Inferior parietal cortex (tissue), 1 donor: ENCODE measurements around the gene DYRK3.

Experiments
- DNase-seq: peaks from one replicate; pipeline ENCODE4 v3.0.0-alpha.2; 2016; ENCODE audit errors: extremely low spot score

Gene DYRK3

GRCh38 chr1:206684003-206684402 is 48.7 kb downstream of the DYRK3 start:
- no peak for DNase-seq

DNA sequence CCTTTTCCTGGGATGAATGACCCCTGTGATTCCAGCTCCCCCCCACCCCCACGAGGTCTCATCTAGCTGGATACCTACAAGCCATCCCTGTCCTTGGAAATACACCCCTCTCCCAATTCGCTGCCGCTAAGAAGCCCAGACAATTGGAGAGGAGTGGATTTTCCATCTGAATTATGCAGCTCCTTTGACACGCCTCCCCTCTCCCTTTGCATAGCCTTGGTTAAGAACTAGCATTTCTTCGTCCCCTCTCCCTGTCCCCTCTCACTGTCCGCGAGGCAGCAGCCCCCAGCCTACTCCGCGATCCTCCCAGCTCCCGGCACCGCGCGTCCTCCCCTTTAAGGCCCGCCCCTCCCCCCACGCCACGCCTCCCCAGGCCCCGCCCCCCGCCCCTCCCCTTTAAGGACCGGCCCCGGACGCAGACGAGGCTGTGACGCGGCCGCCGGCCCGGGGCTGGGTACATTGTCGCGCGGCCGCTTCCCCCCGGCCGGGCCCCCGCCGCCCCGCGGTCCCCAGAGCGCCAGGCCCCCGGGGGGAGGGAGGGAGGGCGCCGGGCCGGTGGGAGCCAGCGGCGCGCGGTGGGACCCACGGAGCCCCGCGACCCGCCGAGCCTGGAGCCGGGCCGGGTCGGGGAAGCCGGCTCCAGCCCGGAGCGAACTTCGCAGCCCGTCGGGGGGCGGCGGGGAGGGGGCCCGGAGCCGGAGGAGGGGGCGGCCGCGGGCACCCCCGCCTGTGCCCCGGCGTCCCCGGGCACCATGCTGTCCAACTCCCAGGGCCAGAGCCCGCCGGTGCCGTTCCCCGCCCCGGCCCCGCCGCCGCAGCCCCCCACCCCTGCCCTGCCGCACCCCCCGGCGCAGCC is 49.4 kb downstream of the DYRK3 start, which contains the start of gene MAPKAPK2:
MAPKAPK2 (plus strand) TSS at position 428 of the 856 bp plus-strand sequence; CDS start at position 753, 325 bp downstream.
- no peak for DNase-seq

DNA sequence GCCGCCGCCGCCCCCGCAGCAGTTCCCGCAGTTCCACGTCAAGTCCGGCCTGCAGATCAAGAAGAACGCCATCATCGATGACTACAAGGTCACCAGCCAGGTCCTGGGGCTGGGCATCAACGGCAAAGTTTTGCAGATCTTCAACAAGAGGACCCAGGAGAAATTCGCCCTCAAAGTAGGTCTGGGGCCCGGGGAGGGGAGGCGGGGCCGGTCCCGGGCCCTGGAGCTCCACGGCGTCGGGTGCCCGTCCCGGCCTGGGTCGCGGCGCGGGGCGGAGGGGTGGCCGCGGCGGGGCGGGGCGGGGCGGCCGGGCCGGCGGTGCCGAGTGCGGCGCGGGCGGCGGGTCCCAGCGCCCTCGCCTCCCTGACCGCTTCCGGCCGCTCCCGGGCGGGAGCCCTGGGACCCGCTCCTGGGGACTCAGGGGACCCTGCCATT is 50.0 kb downstream of the DYRK3 start:
- DNase-seq, result no peak

DNA sequence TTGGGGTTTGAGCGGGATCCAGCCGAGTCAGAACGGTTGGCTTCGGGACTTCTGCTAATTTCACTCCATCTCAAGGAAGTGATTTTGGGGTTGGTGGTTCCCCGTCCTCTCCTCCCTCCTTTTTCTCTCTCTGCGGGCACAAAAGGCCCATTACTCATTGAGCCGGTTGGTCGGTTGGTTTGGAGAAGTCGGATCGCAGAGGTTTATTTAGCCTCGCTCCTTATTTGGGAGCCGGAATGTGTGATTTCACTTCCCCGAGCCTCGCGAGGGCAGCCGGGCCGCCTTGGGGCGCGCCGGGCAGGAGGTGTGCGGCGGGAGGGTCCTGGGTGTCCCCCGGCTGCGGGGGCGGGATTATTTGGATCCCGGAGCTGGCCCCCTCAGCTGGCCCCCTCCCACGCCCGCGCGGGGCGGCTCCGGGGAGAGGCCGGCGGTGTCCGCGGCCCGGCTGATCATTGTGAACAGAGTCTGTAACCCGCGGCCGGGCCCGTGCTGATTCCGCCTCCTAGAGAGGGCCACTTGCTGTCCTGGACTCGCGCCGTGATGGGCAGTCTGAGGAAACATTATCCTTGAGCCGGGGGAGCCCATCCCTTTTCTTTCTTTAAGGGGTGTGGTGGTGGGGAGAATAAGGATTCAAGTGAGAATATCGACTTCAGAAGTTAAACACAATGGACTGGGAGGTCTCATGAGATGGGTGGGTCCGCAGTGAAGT is 50.6 kb downstream of the DYRK3 start:
- DNase-seq, result no peak

- no peak for DNase-seq
These were observed 51.3 kb downstream of the DYRK3 start for GRCh38 chr1:206686478-206687249.

GRCh38 chr1:206687251-206687914 is 52.0 kb downstream of the DYRK3 start:
- no peak for DNase-seq

GRCh38 chr1:206687915-206688442 is 52.6 kb downstream of the DYRK3 start:
- DNase-seq, result no peak

DNA sequence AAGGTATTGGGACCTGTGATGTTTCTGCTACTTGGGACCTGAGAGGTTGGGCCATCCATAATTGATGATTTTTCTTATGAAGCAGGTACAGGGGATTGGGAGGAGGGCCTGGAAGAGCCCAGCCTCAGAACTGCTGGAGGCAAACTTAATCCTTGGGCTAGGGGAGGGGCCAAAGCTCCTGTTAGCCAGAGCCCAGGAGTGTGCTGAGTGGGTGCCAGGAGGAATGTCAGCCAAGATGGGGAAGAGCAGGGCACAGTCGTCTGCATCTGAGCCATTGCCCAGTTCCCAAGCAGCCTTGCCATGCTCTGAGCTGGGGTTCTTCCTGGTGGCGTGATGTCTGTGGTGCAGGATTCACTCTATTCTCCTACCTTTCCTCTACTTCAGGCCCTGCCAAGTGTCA is 55.2 kb downstream of the DYRK3 start:
- no peak for DNase-seq

DNA sequence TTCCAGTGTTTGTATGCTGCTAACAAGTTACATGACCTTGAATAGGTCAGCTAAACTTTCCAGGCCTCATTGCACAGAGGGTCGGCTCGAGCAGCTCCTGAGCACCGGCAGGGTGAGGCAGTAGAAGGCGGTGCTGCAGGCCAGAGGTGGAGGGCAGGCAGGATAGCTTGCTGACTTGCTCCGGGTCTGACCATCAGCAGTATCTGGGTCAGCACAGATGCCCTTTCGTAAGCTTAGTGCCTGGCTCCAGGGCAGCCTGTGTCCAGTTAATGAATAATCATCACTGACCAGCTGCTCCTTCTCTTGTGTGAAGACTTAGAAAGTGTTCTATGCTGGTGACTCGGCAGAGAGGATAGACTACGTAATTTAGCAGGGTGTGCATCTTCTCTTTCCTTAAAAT is 56.3 kb downstream of the DYRK3 start:
- no peak for DNase-seq

- DNase-seq, result no peak
These were observed 57.7 kb downstream of the DYRK3 start for GRCh38 chr1:206693029-206693428.

GRCh38 chr1:206693592-206693991 is 58.3 kb downstream of the DYRK3 start:
- no peak for DNase-seq

DNA sequence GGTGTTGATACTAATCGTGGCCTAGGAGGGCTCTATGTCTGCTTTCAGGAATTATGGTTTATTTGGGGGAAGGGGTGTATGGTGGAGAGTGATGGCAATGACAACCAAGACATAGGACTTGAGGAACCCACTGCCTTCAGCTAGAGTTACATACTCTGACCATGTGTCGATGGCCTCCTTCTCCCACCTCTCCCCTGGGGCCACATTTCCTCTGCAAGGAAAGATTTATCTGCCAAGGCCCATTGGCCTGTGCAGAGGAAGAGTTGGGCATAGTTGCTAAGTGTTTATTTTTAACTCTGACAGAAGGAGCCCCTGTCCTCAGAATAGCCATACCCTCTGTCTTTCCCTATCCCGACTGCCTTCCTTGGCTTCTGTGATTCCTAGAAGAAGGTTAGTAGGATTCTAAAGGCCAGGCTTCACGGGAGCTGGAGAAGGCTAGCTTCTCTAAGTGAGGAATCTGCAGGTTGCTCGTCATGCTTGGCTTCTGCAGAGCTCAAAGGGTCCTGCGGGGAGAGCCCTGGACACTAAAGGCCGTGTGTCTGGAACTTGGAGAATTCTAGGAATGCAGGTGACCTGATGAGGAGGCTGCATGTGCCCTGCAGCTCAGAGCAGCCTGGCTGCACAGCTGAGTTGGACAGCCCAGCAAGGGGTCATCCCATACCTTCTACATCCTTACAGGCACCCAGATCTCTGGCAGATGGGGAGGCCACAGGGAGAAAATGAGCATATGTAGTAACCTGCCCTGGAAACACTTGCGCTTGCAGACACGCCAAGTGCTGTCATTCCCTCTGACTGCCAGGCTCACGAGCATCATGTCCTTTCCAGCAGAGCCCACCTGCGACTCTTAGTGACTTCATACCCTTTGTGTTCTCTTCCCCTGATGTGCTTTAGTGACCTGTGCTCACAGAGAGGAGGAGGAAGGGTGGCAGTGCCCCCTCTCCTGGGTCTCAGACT is 59.1 kb downstream of the DYRK3 start:
- DNase-seq, result no peak

GRCh38 chr1:206695733-206696132 is 60.4 kb downstream of the DYRK3 start:
- no peak for DNase-seq

DNA sequence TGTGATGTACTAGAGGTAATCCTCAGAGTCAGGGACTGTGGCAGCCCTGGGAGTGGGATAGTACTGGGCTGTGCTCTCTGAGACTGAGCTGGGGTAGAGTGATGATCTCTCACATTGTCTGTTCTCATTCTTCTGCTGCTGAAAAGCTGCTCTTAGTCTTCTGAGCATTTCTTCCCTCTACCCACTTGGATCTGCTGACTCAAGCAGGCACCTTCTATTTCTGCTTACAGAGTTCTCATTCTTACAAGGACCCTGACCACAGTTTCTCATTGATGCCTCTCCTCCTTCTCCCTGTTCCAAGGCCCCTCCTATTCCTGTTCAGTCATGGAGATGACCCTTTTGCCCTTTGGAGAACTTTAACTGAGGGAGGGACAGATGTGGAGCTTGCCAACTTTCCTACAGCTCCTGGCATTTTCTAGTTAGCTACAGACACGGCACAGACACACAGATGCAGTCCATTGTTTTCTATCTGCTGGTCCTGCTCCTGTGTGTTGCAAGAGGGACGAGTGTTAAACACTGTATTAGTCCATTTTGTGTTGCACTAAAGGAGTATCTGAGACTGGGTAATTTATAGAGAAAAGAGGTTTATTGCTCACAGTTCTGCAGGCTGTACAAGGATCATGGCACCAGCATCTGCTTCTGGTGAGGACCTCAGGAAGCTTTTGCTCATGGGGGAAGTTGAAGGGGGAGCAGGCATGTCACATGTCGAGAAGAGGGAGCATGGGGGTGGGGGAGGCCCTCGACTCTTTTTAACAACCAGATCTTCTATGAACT is 61.7 kb downstream of the DYRK3 start:
- DNase-seq, result no peak

DNA sequence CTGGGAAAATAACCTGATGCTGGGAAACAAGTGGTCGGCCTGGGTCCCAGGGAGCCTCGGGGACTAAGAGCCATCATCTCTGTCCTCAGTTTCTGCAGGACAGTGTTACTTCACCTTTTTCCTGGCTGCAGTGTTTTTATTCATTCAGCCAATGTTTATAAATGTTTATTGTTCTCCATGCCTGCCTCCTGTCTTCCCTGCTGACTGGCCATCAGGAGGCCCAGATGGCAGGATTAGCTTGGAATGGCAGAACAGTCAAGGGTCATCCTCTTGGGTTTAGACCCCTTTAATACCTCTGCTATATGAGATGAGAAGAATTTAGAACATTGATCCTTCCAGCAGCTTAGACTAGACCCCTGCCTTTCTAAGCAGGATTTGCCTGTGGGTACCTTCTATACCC is 62.7 kb downstream of the DYRK3 start:
- no peak for DNase-seq
